Measurements from ENCODE around the gene OR10H4.

Gene OR10H4

GRCh38 chr19:15989889-15990288, 41.1 kb downstream of the OR10H4 start:
- H3K27ac ChIP-seq (ENCODE audit: low read length) = no peak overlapping the region
- no peaks in the 10 kb centered on the region for H3K4me1 ChIP-seq (ENCODE audit: insufficient read depth, low read length)
- ATAC-seq (ENCODE audit: insufficient read depth, low read depth) (no peak), DNase-seq (no peak)
- no peak overlapping the region for H3K4me2 ChIP-seq (ENCODE audit: insufficient read depth, low read length)
- H3K79me2 ChIP-seq (ENCODE audit: insufficient read depth, low read length) = no peaks in the 10 kb centered on the region
- H3K27me3 ChIP-seq (ENCODE audit: insufficient read depth, low read length, poor library complexity) = no peaks in the 10 kb centered on the region
- no peaks in the 10 kb centered on the region for H3K36me3 ChIP-seq (ENCODE audit: insufficient read depth, low read length)
- no peak overlapping the region for H3K4me3 ChIP-seq (ENCODE audit: low read depth in 1 of 2, low read length in 2 of 2)
- H3K9ac ChIP-seq (ENCODE audit: low read depth, low read length) = no peak overlapping the region
- no peak overlapping the region for H2AFZ ChIP-seq (ENCODE audit: low read depth, low read length)
- TF ChIP-seq CTCF (IDR thresholded peaks at IDR 0.05; ENCODE audit: borderline replicate concordance, extremely low read depth, low read length, poor library complexity, severe bottlenecking) = no peak
- no peak for TF ChIP-seq EZH2 (IDR thresholded peaks at IDR 0.05; ENCODE audit: borderline replicate concordance, low read depth, low read length, severe bottlenecking)
- H3K9me3 ChIP-seq (ENCODE audit: insufficient read depth, low read length, severe bottlenecking) = no peaks in the 10 kb centered on the region
- no peaks in the 10 kb centered on the region for H4K20me1 ChIP-seq (ENCODE audit: insufficient read depth, low read length)

GRCh38 chr19:15991602-15992001, 42.8 kb downstream of the OR10H4 start:
- Histone ChIP-seq H2AFZ (ENCODE audit: low read depth, low read length) (no peak overlapping the region), H3K27ac (ENCODE audit: low read length) (no peak overlapping the region), H4K20me1 (ENCODE audit: insufficient read depth, low read length) (no peaks in the 10 kb centered on the region), H3K79me2 (ENCODE audit: insufficient read depth, low read length) (no peaks in the 10 kb centered on the region), H3K9ac (ENCODE audit: low read depth, low read length) (no peak overlapping the region), H3K36me3 (ENCODE audit: insufficient read depth, low read length) (no peaks in the 10 kb centered on the region), H3K4me1 (ENCODE audit: insufficient read depth, low read length) (no peaks in the 10 kb centered on the region), H3K4me3 (ENCODE audit: low read depth in 1 of 2, low read length in 2 of 2) (no peak overlapping the region), H3K27me3 (ENCODE audit: insufficient read depth, low read length, poor library complexity) (no peaks in the 10 kb centered on the region), H3K4me2 (ENCODE audit: insufficient read depth, low read length) (no peak overlapping the region), H3K9me3 (ENCODE audit: insufficient read depth, low read length, severe bottlenecking) (no peaks in the 10 kb centered on the region)
- TF ChIP-seq EZH2 (IDR thresholded peaks at IDR 0.05; ENCODE audit: borderline replicate concordance, low read depth, low read length, severe bottlenecking) (no peak), CTCF (IDR thresholded peaks at IDR 0.05; ENCODE audit: borderline replicate concordance, extremely low read depth, low read length, poor library complexity, severe bottlenecking) (no peak)
- no peak for DNase-seq
- ATAC-seq (ENCODE audit: insufficient read depth, low read depth) = no peak

- H3K9me3 ChIP-seq (ENCODE audit: insufficient read depth, low read length, severe bottlenecking) = no peaks in the 10 kb centered on the region
Measured at GRCh38 chr19:15992014-15992413, 43.2 kb downstream of the OR10H4 start.

More at GRCh38 chr19:15992014-15992413, 43.2 kb downstream of the OR10H4 start:
- Histone ChIP-seq H3K4me1 (ENCODE audit: insufficient read depth, low read length) (no peaks in the 10 kb centered on the region), H3K27me3 (ENCODE audit: insufficient read depth, low read length, poor library complexity) (no peaks in the 10 kb centered on the region), H3K27ac (ENCODE audit: low read length) (no peak overlapping the region), H3K9ac (ENCODE audit: low read depth, low read length) (no peak overlapping the region), H3K4me2 (ENCODE audit: insufficient read depth, low read length) (no peak overlapping the region), H3K4me3 (ENCODE audit: low read depth in 1 of 2, low read length in 2 of 2) (no peak overlapping the region), H2AFZ (ENCODE audit: low read depth, low read length) (no peak overlapping the region), H3K36me3 (ENCODE audit: insufficient read depth, low read length) (no peaks in the 10 kb centered on the region), H4K20me1 (ENCODE audit: insufficient read depth, low read length) (no peaks in the 10 kb centered on the region), H3K79me2 (ENCODE audit: insufficient read depth, low read length) (no peaks in the 10 kb centered on the region)
- TF ChIP-seq CTCF (IDR thresholded peaks at IDR 0.05; ENCODE audit: borderline replicate concordance, extremely low read depth, low read length, poor library complexity, severe bottlenecking) (no peak), EZH2 (IDR thresholded peaks at IDR 0.05; ENCODE audit: borderline replicate concordance, low read depth, low read length, severe bottlenecking) (no peak)
- DNase-seq (no peak), ATAC-seq (ENCODE audit: insufficient read depth, low read depth) (no peak)

All from DND-41 (cell line).